ENCODE measurements around the gene PHPT1.

- TF ChIP-seq GATA2 (IDR thresholded peaks at IDR 0.05; ENCODE audit: low read depth, low read length) (no peak), GATA3 (IDR thresholded peaks at IDR 0.05; ENCODE audit: low read depth, low read length) (no peak)
These were observed 16.0 kb downstream of the PHPT1 start for GRCh38 chr9:136865041-136865767.

Measured in SH-SY5Y (cell line).